Heart right ventricle (tissue), 16 donors: ENCODE measurements around the gene AIF1L. TPM values are rescaled to one million over a fixed set of nuclear protein-coding genes. Genes with fewer than 3 reads are reported as not detected.

ENCODE experiments used
- ATAC-seq, 8 donors: fragments of 200-7000 bp; cut with Tn5 transposase; one replicate each; pipeline ENCODE4 v1.9.1; 2020; ENCODE audit warnings: mild to moderate bottlenecking in 8 of 8, moderate library complexity in 8 of 8, moderate number of reproducible peaks in 1 of 8
- DNase-seq, 2 donors: peaks; one replicate each; pipeline ENCODE4 v3.0.0-alpha.2; 2020
- H3K27ac ChIP-seq, 10 donors: fragments of 200-600 bp; sonication (generic) in 2 of 10; one replicate each; pipeline versions ENCODE4 v1.5.0 to v1.8.0; 2020 to 2022; ENCODE audit warnings: mild to moderate bottlenecking in 3 of 10
- H3K27me3 ChIP-seq, 7 donors: fragments of 200-600 bp; one replicate each; pipeline ENCODE4 v1.8.0; 2021 to 2022; ENCODE audit warnings: mild to moderate bottlenecking in 2 of 7
- H3K36me3 ChIP-seq, 9 donors: fragments of 200-600 bp; sonication (generic) in 1 of 9; one replicate each; pipeline versions ENCODE4 v1.5.0 to v1.8.0; 2020 to 2022; ENCODE audit warnings: mild to moderate bottlenecking in 2 of 9
- H3K4me1 ChIP-seq, 9 donors: fragments of 200-600 bp; sonication (generic) in 1 of 9; one replicate each; pipeline versions ENCODE4 v1.5.0 to v1.8.0; 2020 to 2022; ENCODE audit warnings: mild to moderate bottlenecking in 4 of 9
- H3K4me3 ChIP-seq, 10 donors: fragments of 200-600 bp; sonication (generic) in 2 of 10; one replicate each; pipeline versions ENCODE4 v1.5.0 to v1.8.0; 2020 to 2022; ENCODE audit warnings: mild to moderate bottlenecking in 7 of 10, moderate library complexity in 2 of 10
- H3K9me3 ChIP-seq, 11 donors: fragments of 200-600 bp in 10 of 11; sonication (generic) in 2 of 11; one replicate each; pipeline versions ENCODE4 v1.5.0 to v1.8.0; 2013 to 2022; ENCODE audit warnings: mild to moderate bottlenecking in 2 of 11, control low read depth in 1 of 11, moderate library complexity in 1 of 11
- WGBS, 2 donors: extraction: QIAGEN DNeasy Blood & Tissue Kit; methylation state at CpG; one replicate each; pipeline ENCODE4 v1.1.7; 2013; ENCODE audit warnings: inconsistent platforms in 1 of 2; 5-methylcytosine and 5-hydroxymethylcytosine counted together
- intact Hi-C, 10 donors: fragments of 100-400 bp; cut with DNase I; formaldehyde crosslinking; loops; one replicate each; pipeline versions ENCODE4 v1.11.1 to v1.14.2; 2022
- polyA plus RNA-seq, 2 donors: library from polyadenylated mRNA; stranded (reverse); fragments of 200-250 nt; gene quantifications; one replicate each; pipeline ENCODE4 v1.2.3, GENCODE V29; 2013
- total RNA-seq, 10 donors: library from RNA; stranded (reverse); fragmentation: NEBNext Ultra II Directional in 3 of 10; extraction: Animal tissue kit (Norgen Biotek cat#: 25700) in 3 of 10; gene quantifications; one replicate each; pipeline versions ENCODE4 v1.2.1 to v1.2.4, GENCODE V29; 2021 to 2023
- TF ChIP-seq, protein P1 (sequence below), 9 donors: fragments of 200-600 bp; sonication (generic) in 2 of 9; IDR thresholded peaks; one replicate each; pipeline versions ENCODE4 v1.5.0 to v1.8.0; 2021 to 2022; ENCODE audit warnings: antibody characterized with exemption in 9 of 9, mild to moderate bottlenecking in 5 of 9, moderate library complexity in 1 of 9
- donor health status: Arrhythmogenic right ventricular cardiomyopathy.
- donor health status: ischemic (EF 13 %, LVEDD 7.1; RV severe dilation, severe dysfunction).
- donor health status: healthy with polysubstance abuse.
- donor health status: DM: no; HTN: yes; CAD: no.
- donor health status: DM: no; HTN: no; CAD: no.
- donor health status: ischemic (EF 25% LVEDD 6.9; RV normal size, moderate dysfunction).
- donor health status: ischemic (EF 25% LVEDD 5.7; RV mildly dilated, moderate dysfunction).
- donor health status: healthy.
- donor health status: DM: yes; HTN: yes; CAD: no.
- donor health status: Ischemic cardiomyopathy.
- donor health status: ischemic (EF 35%, LVEDD 5.7; RV mildly dilated, moderate dysfunction).
- donor health status: nonischemic (EF 11% LVEDD 7.7; RV severe dilation, severe dysfunction).
- donor health status: DM: yes; HTN: yes; CAD: no.
- donor health status: PGD.
- donor health status: ischemic (EF 29% LVEDD 5.4; RV normal size, mild dysfunction).
- donor health status: nonischemic (EF 23%, LVEDD 6.1; RV moderate dilation, normal function).

The AIF1L gene
- total and polyA plus RNA-seq, 12 donors, result 9.6 to 93.2 (median 15.4) TPM

DNA sequence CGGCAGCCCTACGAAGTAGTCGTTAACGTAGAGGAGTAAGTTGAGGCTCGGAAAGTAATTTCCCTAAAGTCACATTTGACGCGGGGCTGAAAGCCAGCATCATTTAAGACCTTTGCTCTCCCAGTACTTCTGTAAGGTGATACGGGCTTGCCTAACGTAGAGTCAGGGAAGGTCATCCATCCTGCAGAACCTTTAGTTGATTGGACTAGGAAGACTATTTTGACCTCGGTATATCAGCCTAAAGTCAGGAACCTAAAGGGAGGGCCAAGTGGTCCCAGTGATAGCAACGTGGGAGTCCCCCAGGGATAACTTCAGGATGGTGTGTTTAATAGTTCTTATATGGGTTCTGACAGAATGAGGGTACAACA lies 29.7 kb downstream of the AIF1L start:
- Histone ChIP-seq H3K27me3 (no peaks in the 10 kb centered on the region), H3K4me1 (peaks cover 3 to 23% (median 17%) of the 10 kb centered on the region in 9 donors), H3K9me3 (no peaks in the 10 kb centered on the region), H3K36me3 (peaks cover 0 to 59% (median 37%) of the 10 kb centered on the region in 9 donors), H3K27ac (peak overlapping the region in 9 of 10 donors; percentile 66 to 92 (median 84)), H3K4me3 (peak overlapping the region; percentile 69 to 97 (median 83))
- 0 to 2% methylated on average over 11 of the region's 11 CpGs for WGBS, 2 donors
- DNase-seq (no peak), ATAC-seq (no peak)
- TF ChIP-seq, protein P1, sequence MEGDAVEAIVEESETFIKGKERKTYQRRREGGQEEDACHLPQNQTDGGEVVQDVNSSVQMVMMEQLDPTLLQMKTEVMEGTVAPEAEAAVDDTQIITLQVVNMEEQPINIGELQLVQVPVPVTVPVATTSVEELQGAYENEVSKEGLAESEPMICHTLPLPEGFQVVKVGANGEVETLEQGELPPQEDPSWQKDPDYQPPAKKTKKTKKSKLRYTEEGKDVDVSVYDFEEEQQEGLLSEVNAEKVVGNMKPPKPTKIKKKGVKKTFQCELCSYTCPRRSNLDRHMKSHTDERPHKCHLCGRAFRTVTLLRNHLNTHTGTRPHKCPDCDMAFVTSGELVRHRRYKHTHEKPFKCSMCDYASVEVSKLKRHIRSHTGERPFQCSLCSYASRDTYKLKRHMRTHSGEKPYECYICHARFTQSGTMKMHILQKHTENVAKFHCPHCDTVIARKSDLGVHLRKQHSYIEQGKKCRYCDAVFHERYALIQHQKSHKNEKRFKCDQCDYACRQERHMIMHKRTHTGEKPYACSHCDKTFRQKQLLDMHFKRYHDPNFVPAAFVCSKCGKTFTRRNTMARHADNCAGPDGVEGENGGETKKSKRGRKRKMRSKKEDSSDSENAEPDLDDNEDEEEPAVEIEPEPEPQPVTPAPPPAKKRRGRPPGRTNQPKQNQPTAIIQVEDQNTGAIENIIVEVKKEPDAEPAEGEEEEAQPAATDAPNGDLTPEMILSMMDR (IDR thresholded peaks at IDR 0.05), result no peak
- intact Hi-C loops, result loop anchor here in 7 of 10 donors (2.0 to 10.0 kb wide), 4 partner anchors 69 to 411 kb away; no protein-coding TSS in a partner anchor

DNA sequence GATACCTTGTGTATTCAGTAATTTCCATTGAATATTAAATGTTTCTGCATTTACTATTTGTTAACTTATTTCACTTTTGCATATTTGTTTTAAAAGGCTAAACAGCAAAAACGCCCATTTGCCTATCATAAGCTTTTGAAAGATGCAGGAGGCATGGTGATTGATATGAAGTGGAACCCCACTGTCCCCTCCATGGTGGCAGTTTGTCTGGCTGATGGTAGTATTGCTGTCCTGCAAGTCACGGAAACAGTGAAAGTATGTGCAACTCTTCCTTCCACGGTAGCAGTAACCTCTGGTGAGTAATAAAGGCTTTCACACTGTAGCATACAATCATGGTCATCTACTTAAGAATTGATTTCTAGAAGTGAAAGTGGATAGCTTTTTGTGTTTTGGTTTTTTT lies 32.9 kb downstream of the AIF1L start:
- WGBS, 2 donors, result 78 to 86% methylated on average over 3 of the region's 3 CpGs
- intact Hi-C loops, result loop anchor here in 7 of 10 donors (5.0 to 10.0 kb wide), 3 partner anchors 72 to 414 kb away; no protein-coding TSS in a partner anchor
- Histone ChIP-seq H3K27me3 (no peaks in the 10 kb centered on the region), H3K27ac (no peak overlapping the region), H3K36me3 (peaks cover 0 to 75% (median 64%) of the 10 kb centered on the region in 9 donors), H3K9me3 (no peaks in the 10 kb centered on the region), H3K4me3 (no peak overlapping the region), H3K4me1 (peaks cover 3 to 23% (median 17%) of the 10 kb centered on the region in 9 donors)
- DNase-seq (no peak), ATAC-seq (no peak)
- TF ChIP-seq, protein P1 (IDR thresholded peaks at IDR 0.05), result no peak

- Histone ChIP-seq H3K4me1 (no peaks in the 10 kb centered on the region), H3K36me3 (peaks cover 0 to 100% (median 78%) of the 10 kb centered on the region in 9 donors), H3K27ac (no peak overlapping the region), H3K27me3 (no peaks in the 10 kb centered on the region), H3K9me3 (no peaks in the 10 kb centered on the region), H3K4me3 (no peak overlapping the region)
- WGBS, 2 donors, result 83 to 86% methylated on average over 2 of the region's 2 CpGs
- intact Hi-C loops, result loop anchor here in 1 of 10 donors (10.0 kb wide), 1 partner anchor 1146 kb away; no protein-coding TSS in a partner anchor
- ATAC-seq (no peak), DNase-seq (no peak)
- TF ChIP-seq, protein P1 (IDR thresholded peaks at IDR 0.05), result no peak
Observed at GRCh38 chr9:131138676-131139075, 42.3 kb downstream of the AIF1L start.

DNA sequence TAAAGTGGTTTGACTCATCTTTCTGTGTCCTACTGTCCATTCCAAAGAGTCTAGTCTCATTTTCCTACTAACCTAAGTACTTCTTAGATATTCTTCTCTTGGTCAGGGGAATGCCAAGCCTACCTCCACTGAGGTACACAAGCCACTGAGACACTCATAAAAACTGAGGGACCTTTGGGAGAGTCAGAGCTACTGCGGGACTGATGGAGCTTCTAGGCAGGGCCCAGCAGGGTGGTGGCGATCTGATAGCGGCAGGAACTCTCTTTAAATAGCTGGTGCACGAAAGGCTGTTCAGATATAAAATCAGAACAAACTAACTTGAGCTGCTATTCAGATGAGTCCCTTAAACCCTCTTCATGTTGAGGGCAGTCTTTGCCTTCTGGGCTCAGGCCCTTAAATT lies 43.8 kb downstream of the AIF1L start:
- Histone ChIP-seq H3K4me1 (no peaks in the 10 kb centered on the region), H3K27me3 (no peaks in the 10 kb centered on the region), H3K4me3 (no peak overlapping the region), H3K36me3 (peaks cover 0 to 100% (median 75%) of the 10 kb centered on the region in 9 donors), H3K9me3 (no peaks in the 10 kb centered on the region), H3K27ac (no peak overlapping the region)
- WGBS, 2 donors, result 85 to 87% methylated on average over 4 of the region's 4 CpGs
- no peak for ATAC-seq
- intact Hi-C loops, result loop anchor here in 1 of 10 donors (10.0 kb wide), 1 partner anchor 65 kb away; no protein-coding TSS in a partner anchor
- no peak for DNase-seq
- TF ChIP-seq, protein P1 (IDR thresholded peaks at IDR 0.05), result no peak
